HG03565 (cell line): Measurements from ENCODE around the gene FAM117A.
"Not testable (repeated sequence)": the region's sequence is repeated elsewhere in the genome, so short reads cannot be mapped to it uniquely, and the experiment has no call there.

Source experiments
- ATAC-seq: cut with Tn5 transposase; IDR thresholded peaks from one replicate; pipeline ENCODE4 v1.9.1; 2021; ENCODE audit warnings: mild to moderate bottlenecking, moderate library complexity; ENCODE audit not compliant: unreplicated experiment

FAM117A gene

GRCh38 chr17:49764559-49765180 lies 739 bp upstream of the FAM117A start:
- ATAC-seq, result peak; percentile 5

- no peak for ATAC-seq
Observed at GRCh38 chr17:49762151-49762941, 1.6 kb downstream of the FAM117A start.

GRCh38 chr17:49760932-49761558 lies 2.9 kb downstream of the FAM117A start:
- no peak for ATAC-seq

GRCh38 chr17:49760296-49760695 lies 3.6 kb downstream of the FAM117A start:
- no peak for ATAC-seq

- no peak for ATAC-seq
Observed at GRCh38 chr17:49759203-49759602, 4.7 kb downstream of the FAM117A start.

GRCh38 chr17:49758464-49759010 lies 5.4 kb downstream of the FAM117A start:
- ATAC-seq, result not testable (repeated sequence)

GRCh38 chr17:49757151-49757777 lies 6.7 kb downstream of the FAM117A start:
- no peak for ATAC-seq

GRCh38 chr17:49756323-49757150 lies 7.4 kb downstream of the FAM117A start:
- no peak for ATAC-seq

- no peak for ATAC-seq
Observed at GRCh38 chr17:49755663-49756283, 8.2 kb downstream of the FAM117A start.

- no peak for ATAC-seq
Observed at GRCh38 chr17:49753959-49754391, 10.0 kb downstream of the FAM117A start.

- ATAC-seq, result no peak
Observed at GRCh38 chr17:49752508-49752907, 11.4 kb downstream of the FAM117A start.

- ATAC-seq, result no peak
Observed at GRCh38 chr17:49749730-49750129, 14.2 kb downstream of the FAM117A start.

- ATAC-seq, result peak; percentile 69
Observed at GRCh38 chr17:49748791-49749190, 15.1 kb downstream of the FAM117A start.

GRCh38 chr17:49748223-49748622 lies 15.7 kb downstream of the FAM117A start:
- ATAC-seq, result no peak

GRCh38 chr17:49747632-49748031 lies 16.3 kb downstream of the FAM117A start:
- no peak for ATAC-seq

- peak; percentile 45 for ATAC-seq
Observed at GRCh38 chr17:49746791-49747490, 17.0 kb downstream of the FAM117A start.

- ATAC-seq, result no peak
Observed at GRCh38 chr17:49745175-49746139, 18.5 kb downstream of the FAM117A start.

GRCh38 chr17:49742166-49742638 lies 21.7 kb downstream of the FAM117A start:
- ATAC-seq, result no peak
